Tibial artery (tissue), 4 donors: ENCODE data around the gene CELF4.

ENCODE experiments used
- DNase-seq, 2 donors: peaks; one replicate each; pipeline ENCODE4 v3.0.0-alpha.2; 2019
- H3K27ac ChIP-seq, 2 donors: fragments of 200-600 bp; sonication (generic) in 1 of 2; 1 replicate in 1 of 2; 2 replicates in 1 of 2; pipeline ENCODE4 v1.5.1; 2018 to 2019; ENCODE audit warnings: mild to moderate bottlenecking in 1 of 2
- H3K27me3 ChIP-seq, 2 donors: fragments of 200-600 bp; sonication (generic) in 1 of 2; one replicate each; pipeline versions ENCODE4 v1.5.1 to v1.6.0; 2016 to 2019
- H3K36me3 ChIP-seq, 3 donors: fragments of 200-600 bp; sonication (generic) in 2 of 3; one replicate each; pipeline ENCODE4 v1.5.1; 2016 to 2019; ENCODE audit warnings: mild to moderate bottlenecking in 2 of 3
- H3K4me1 ChIP-seq, 4 donors: fragments of 200-600 bp; sonication (generic) in 2 of 4; 1 replicate in 3 of 4; 2 replicates in 1 of 4; pipeline ENCODE4 v1.5.1; 2016 to 2019
- H3K4me3 ChIP-seq, 2 donors: fragments of 200-600 bp; sonication (generic) in 1 of 2; 1 replicate in 1 of 2; 2 replicates in 1 of 2; pipeline ENCODE4 v1.5.1; 2018 to 2019; ENCODE audit warnings: mild to moderate bottlenecking in 2 of 2
- H3K9me3 ChIP-seq, 3 donors: fragments of 200-600 bp; sonication (generic) in 1 of 3; one replicate each; pipeline ENCODE4 v1.5.1; 2016 to 2019
- CTCF ChIP-seq, 2 experiments: fragments of 200-600 bp in 1 of 2; fragments of 450-650 bp in 1 of 2; IDR thresholded peaks; one replicate each; pipeline ENCODE4 v1.5.1; 2017 to 2019; ENCODE audit warnings: antibody characterized with exemption in 2 of 2, mild to moderate bottlenecking in 1 of 2, moderate library complexity in 1 of 2
- intact Hi-C: fragments of 100-400 bp; cut with DNase I; formaldehyde crosslinking; loops from one replicate; pipeline ENCODE4 v1.15.0; 2023; ENCODE audit warnings: low total_unique reads

The CELF4 gene

GRCh38 chr18:37261246-37261840, 304.3 kb downstream of the CELF4 start:
- H3K36me3 ChIP-seq, result no peaks in the 10 kb centered on the region
- TF ChIP-seq CTCF (IDR thresholded peaks at IDR 0.05), result no peak
- no peak for DNase-seq
- intact Hi-C loops, result no loop called here
- H3K27me3 ChIP-seq, result peaks cover 0 to 66% of the 10 kb centered on the region in 2 donors
- H3K9me3 ChIP-seq, result no peaks in the 10 kb centered on the region
- no peaks in the 10 kb centered on the region for H3K4me1 ChIP-seq
- no peak overlapping the region for H3K4me3 ChIP-seq
- no peak overlapping the region for H3K27ac ChIP-seq

- no peak overlapping the region for H3K27ac ChIP-seq
These were observed 305.1 kb downstream of the CELF4 start for GRCh38 chr18:37260367-37261093.

GRCh38 chr18:37259711-37260110, 305.9 kb downstream of the CELF4 start:
- H3K4me1 ChIP-seq, result no peaks in the 10 kb centered on the region
- no peak for DNase-seq
- peaks cover 0 to 71% of the 10 kb centered on the region in 2 donors for H3K27me3 ChIP-seq
- H3K9me3 ChIP-seq, result no peaks in the 10 kb centered on the region
- H3K36me3 ChIP-seq, result no peaks in the 10 kb centered on the region
- no peak for TF ChIP-seq CTCF (IDR thresholded peaks at IDR 0.05)
- no peak overlapping the region for H3K4me3 ChIP-seq
- intact Hi-C loops, result no loop called here
- no peak overlapping the region for H3K27ac ChIP-seq

More at GRCh38 chr18:37260367-37261093, 305.1 kb downstream of the CELF4 start:
- H3K27me3 ChIP-seq, result peaks cover 0 to 65% of the 10 kb centered on the region in 2 donors
- H3K4me3 ChIP-seq, result no peak overlapping the region
- no peak for TF ChIP-seq CTCF (IDR thresholded peaks at IDR 0.05)
- no peaks in the 10 kb centered on the region for H3K36me3 ChIP-seq
- H3K4me1 ChIP-seq, result no peaks in the 10 kb centered on the region
- intact Hi-C loops, result no loop called here
- no peaks in the 10 kb centered on the region for H3K9me3 ChIP-seq
- DNase-seq, result no peak

- Histone ChIP-seq H3K27me3 (peaks cover 0 to 79% of the 10 kb centered on the region in 2 donors), H3K9me3 (no peaks in the 10 kb centered on the region), H3K4me3 (no peak overlapping the region), H3K4me1 (peaks cover 0 to 9% (median 7%) of the 10 kb centered on the region in 4 donors), H3K36me3 (no peaks in the 10 kb centered on the region), H3K27ac (no peak overlapping the region)
- intact Hi-C loops, result no loop called here
- no peak for TF ChIP-seq CTCF (IDR thresholded peaks at IDR 0.05)
- no peak for DNase-seq
These were observed 306.8 kb downstream of the CELF4 start for GRCh38 chr18:37258819-37259218.

GRCh38 chr18:37258131-37258530, 307.5 kb downstream of the CELF4 start:
- H3K9me3 ChIP-seq, result no peaks in the 10 kb centered on the region
- peaks cover 0 to 80% of the 10 kb centered on the region in 2 donors for H3K27me3 ChIP-seq
- H3K36me3 ChIP-seq, result no peaks in the 10 kb centered on the region
- intact Hi-C loops, result no loop called here
- DNase-seq, result no peak
- no peak for TF ChIP-seq CTCF (IDR thresholded peaks at IDR 0.05)
- H3K27ac ChIP-seq, result no peak overlapping the region
- no peak overlapping the region for H3K4me3 ChIP-seq
- peaks cover 0 to 15% (median 10%) of the 10 kb centered on the region in 4 donors for H3K4me1 ChIP-seq
